ENCODE data around the gene CHP1.
"Not testable (repeated sequence)": the region's sequence is repeated elsewhere in the genome, so short reads cannot be mapped to it uniquely, and the experiment has no call there.

CHP1 gene

GRCh38 chr15:41301587-41301986, 70.5 kb downstream of the CHP1 start:
- no peak for DNase-seq

- DNase-seq: no peak
Observed at GRCh38 chr15:41304149-41304770, 73.2 kb downstream of the CHP1 start.

GRCh38 chr15:41307679-41308078, 76.6 kb downstream of the CHP1 start:
- DNase-seq: no peak

- DNase-seq: no peak
Observed at GRCh38 chr15:41309226-41309905, 78.3 kb downstream of the CHP1 start.

- not testable (repeated sequence) for DNase-seq
Observed at GRCh38 chr15:41320805-41321330, 89.8 kb downstream of the CHP1 start.

GRCh38 chr15:41323611-41324010, 92.5 kb downstream of the CHP1 start:
- no peak for DNase-seq

- DNase-seq: no peak
Observed at GRCh38 chr15:41331281-41331680, 100.2 kb downstream of the CHP1 start.

Data from CD4-positive, alpha-beta T cell treated with Interleukin-6 for 4 hours (primary cell).